SK-N-MC (cell line): ENCODE data around the gene GALNT14.

Experiments used
- EZH2 ChIP-seq: fragments of 200-600 bp; sonication (generic); IDR thresholded peaks from one replicate; pipeline ENCODE4 v1.6.1; 2017; ENCODE audit warnings: antibody characterized with exemption
- FOXP2 ChIP-seq: optimal IDR thresholded peaks from 2 replicates; pipeline ENCODE3; 2011; ENCODE audit warnings: mild to moderate bottlenecking, moderate library complexity; ENCODE audit not compliant: insufficient read depth; ENCODE audit errors: extremely low read length, control extremely low read depth
- POLR2AphosphoS5 ChIP-seq: IDR thresholded peaks from 2 replicates; pipeline ENCODE4 v1.6.1; 2012; ENCODE audit warnings: mild to moderate bottlenecking, low read depth, low read length, borderline replicate concordance

- no peak for TF ChIP-seq FOXP2
- TF ChIP-seq EZH2: no peak
- TF ChIP-seq POLR2AphosphoS5: no peak
Measured at GRCh38 chr2:30994227-30995056, 143.8 kb downstream of the GALNT14 start.
